GM10266 (cell line): ENCODE data around the gene VARS1.

Source experiments
- DNase-seq: peaks from one replicate; pipeline ENCODE4 v3.0.0; 2012; ENCODE audit errors: extremely low spot score
- TF ChIP-seq, protein P1 (sequence below): IDR thresholded peaks from 2 replicates; pipeline ENCODE4 v1.5.1; 2012; ENCODE audit warnings: mild to moderate bottlenecking, low read depth; ENCODE audit not compliant: control insufficient read depth, insufficient read depth; ENCODE audit errors: missing control alignments

The VARS1 gene

DNA sequence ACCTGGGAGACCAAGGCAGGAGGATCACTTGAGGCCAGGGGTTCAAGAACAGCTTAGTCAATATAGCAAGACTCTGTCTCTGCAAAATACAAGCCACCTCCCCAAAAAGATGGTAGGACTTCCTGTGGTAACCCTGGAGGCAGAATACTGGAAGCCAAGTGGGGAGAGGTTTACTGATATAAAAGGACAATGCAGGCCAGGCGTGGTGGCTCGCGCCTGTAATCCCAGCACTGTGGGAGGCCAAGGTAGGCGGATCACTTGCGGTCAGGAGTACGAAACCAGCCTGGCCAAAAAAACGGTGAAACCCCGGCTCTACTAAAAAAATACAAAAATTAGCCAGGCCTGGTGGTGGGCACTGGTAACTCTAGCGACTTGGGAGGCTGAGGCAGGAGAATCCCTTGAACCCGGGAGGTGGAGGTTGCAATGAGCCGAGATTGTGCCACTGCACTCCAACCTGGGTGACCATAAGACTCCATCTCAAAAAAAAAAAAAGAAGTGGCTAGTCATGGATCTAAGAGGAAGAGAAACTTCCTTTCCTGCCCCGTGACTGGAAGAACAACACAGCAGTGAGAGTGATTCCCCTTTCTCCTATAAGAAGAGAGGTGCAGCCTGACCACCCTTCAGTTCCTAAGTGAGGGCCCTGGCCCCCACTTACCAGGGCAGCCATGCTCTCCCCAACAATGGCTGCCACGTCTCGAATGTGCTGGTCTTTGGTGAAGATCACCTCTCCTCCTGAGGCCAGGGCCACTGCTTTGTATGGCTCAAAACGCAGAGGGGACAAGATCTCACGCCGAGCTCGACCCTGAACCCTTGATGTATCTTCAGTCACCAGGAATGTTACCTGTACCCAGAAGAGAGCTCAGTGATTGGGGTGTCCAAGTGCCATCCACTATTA lies 26.9 kb downstream of the VARS1 start:
- no peak for DNase-seq
- TF ChIP-seq, protein P1, sequence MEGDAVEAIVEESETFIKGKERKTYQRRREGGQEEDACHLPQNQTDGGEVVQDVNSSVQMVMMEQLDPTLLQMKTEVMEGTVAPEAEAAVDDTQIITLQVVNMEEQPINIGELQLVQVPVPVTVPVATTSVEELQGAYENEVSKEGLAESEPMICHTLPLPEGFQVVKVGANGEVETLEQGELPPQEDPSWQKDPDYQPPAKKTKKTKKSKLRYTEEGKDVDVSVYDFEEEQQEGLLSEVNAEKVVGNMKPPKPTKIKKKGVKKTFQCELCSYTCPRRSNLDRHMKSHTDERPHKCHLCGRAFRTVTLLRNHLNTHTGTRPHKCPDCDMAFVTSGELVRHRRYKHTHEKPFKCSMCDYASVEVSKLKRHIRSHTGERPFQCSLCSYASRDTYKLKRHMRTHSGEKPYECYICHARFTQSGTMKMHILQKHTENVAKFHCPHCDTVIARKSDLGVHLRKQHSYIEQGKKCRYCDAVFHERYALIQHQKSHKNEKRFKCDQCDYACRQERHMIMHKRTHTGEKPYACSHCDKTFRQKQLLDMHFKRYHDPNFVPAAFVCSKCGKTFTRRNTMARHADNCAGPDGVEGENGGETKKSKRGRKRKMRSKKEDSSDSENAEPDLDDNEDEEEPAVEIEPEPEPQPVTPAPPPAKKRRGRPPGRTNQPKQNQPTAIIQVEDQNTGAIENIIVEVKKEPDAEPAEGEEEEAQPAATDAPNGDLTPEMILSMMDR = no peak

DNA sequence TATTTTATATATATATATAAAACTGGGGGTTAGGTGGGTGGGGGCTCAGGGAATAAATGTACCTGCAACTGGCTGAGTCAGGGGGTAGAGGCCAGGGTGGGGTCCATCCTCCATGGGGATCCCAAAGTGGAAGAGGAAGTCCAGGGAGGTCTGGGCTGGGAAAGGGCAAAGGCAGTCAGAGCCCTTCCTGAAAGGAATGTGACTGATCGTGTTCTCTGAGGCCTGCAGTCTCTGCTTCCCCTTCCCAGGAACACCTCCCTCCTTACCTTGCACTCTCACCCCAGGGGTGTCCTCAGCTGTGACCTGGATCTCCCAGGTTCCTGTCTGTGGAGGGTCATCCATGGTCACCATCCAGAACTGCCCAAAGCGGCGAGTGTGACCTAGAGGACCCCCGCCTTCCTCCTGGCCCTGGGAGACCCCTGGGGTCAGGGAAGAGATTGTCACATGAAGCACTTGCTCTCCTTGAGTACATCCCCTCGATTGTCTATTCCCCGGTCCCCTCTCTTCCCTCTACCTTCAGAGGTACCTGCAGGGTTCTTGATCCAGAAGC lies 28.4 kb downstream of the VARS1 start:
- TF ChIP-seq, protein P1 = no peak
- DNase-seq = no peak

DNA sequence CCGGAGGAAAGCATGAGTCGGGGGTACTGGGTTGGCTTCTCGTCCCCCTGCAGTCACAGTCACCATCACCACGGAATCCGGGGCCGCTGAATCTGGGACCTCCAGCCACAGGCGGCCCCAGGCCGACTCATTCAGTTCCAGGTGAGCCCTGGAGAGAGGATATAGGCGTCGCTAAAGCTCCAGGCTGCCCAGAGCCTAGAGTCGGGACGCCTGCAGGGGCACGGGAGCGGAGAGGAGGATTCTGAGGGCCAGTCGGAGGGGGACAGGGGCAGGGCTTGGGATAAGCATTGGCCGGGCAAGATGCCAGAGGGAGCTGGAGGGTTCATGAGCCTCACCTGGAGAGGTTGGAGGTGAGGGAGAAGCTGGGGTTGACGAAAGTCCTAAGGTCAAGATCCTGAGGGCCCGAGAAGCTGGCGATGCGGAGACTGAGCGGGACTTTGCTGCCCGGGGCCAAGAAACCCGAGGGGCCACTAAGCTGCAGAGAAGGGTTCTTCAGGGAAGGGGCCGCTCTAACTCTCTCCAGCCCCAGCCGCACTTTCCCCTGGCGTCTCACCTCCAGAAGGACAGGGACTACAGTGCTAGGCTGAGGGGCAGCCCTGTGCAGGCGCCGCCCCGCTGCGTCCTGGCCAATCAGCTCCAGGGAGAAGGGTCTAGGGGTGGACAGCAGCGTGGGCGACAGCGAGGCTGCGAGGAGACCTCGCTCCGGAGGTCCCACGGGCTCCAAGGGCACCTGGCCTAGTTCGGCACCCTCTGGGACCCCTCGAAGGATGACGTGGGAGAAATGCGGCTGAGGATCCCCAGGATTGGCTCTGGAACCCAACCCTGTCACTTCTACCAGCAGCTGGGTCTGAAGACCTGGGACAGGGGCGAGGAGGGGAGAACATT lies 29.4 kb downstream of the VARS1 start:
- TF ChIP-seq, protein P1 = no peak
- DNase-seq = no peak

DNA sequence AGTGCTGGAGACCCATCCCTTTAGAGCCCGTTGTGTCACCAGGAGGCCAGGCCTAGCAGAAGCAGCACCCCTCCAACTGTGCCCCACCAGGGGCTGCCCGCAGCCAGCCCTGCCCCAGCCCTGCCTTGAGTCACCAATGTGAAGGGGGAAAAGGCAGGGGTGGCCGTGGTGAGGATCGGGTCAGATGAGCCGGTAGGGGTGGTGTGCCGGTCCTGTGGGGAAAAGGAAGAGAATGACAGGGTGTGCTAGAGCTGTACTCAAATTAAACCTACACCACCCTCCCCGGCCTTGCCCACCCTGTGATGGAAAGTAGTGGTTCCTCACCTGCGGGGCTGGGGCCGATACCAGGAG lies 30.0 kb downstream of the VARS1 start:
- TF ChIP-seq, protein P1 = no peak
- DNase-seq = no peak

DNA sequence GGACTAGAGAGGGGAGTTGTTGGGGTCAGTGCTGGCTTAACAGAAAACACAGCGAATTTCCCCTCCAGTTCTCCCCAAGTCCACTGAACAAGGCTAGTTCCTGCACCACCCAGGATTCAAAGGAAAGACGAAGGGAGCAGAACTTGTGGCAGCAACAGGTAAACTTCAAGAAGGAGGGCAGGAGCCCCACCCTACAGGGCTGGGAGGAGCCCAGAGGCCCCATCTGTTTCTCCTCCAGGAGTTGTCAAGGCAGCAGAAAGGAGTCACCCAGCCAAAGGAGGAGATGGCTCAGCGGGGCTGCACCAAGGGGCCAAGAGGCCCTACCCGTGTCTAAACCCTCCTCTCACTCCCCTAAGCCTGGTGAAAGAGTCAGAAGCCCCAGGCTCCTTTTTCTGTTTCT lies 31.4 kb downstream of the VARS1 start:
- no peak for DNase-seq

DNA sequence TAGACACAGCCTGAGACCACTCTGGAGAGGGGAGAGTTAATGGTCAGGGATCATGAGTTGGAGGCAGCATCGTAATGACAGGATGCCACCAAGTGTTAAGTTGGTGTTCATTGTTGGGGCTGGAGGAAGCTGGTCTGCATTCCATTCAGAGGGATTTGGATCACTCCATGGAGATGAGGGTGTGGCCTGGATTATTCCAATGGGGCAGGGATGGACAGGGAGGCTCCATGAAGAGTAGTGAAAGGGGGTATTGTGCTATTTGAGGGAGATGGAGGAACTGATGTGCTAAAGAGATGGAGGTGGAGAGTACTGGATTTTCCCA lies 32.0 kb downstream of the VARS1 start:
- TF ChIP-seq, protein P1 = no peak

More for the DNA sequence above, 31.4 kb downstream of the VARS1 start:
- TF ChIP-seq, protein P1 = no peak

More for the DNA sequence above, 32.0 kb downstream of the VARS1 start:
- no peak for DNase-seq
